Endothelial cell of umbilical vein (primary cell): Measurements from ENCODE around the gene BRI3. TPM values are rescaled to one million over a fixed set of nuclear protein-coding genes. Genes with fewer than 3 reads are reported as not detected.

ENCODE experiments used
- BruUV-seq: library from RNA; stranded (reverse); fragments of 400-500 nt; replicated peaks from 2 replicates; lab custom pipeline; 2021; lab: Mats Ljungman, UMichigan
- CTCF ChIA-PET: fragments of 300-600, 350-600 bp; sonication (Branson Sonifier 250); formaldehyde crosslinking; loops from one replicate; lab custom pipeline; 2021; ENCODE audit warnings: antibody characterized with exemption, inconsistent platforms; lab: Charles Lee
- POLR2A ChIA-PET: fragments of 300-600, 350-600 bp; sonication (Branson Sonifier 250); formaldehyde crosslinking; loops from one replicate; lab custom pipeline; 2021; ENCODE audit warnings: antibody characterized with exemption, inconsistent platforms; lab: Charles Lee
- DNase-seq: peaks from one replicate; pipeline ENCODE4 v3.0.0-alpha.2; 2011; ENCODE audit warnings: low read depth, low spot score
- FAIRE-seq: peaks from 2 replicates; lab custom pipeline; 2011; peaks lifted over from hg19 to GRCh38; lab: Jason Lieb, UNC
- H2AFZ ChIP-seq: 2 replicates; pipeline ENCODE4 v1.6.0; 2012; ENCODE audit warnings: low read depth, low read length, control low read depth, inconsistent platforms
- H3K27ac ChIP-seq: 2 replicates; pipeline ENCODE4 v1.5.1; 2011; ENCODE audit warnings: low read depth, mild to moderate bottlenecking, control low read depth, low read length, moderate library complexity; ENCODE audit not compliant: insufficient read depth
- H3K27me3 ChIP-seq, 2 experiments: 2 replicates each; pipeline versions ENCODE4 v1.6.0 to v1.6.1; 2011; ENCODE audit warnings: low read length in 2 of 2, mixed read lengths in 1 of 2; ENCODE audit not compliant: control insufficient read depth in 2 of 2, insufficient read depth in 2 of 2
- H3K36me3 ChIP-seq, 2 experiments: 2 replicates in 1 of 2; 3 replicates in 1 of 2; pipeline ENCODE4 v1.5.1; 2011; ENCODE audit warnings: low read length in 2 of 2, mild to moderate bottlenecking in 1 of 2, moderate library complexity in 1 of 2; ENCODE audit not compliant: control insufficient read depth in 2 of 2, insufficient read depth in 2 of 2; ENCODE audit errors: extremely low read depth in 1 of 2
- H3K4me1 ChIP-seq: 3 replicates; pipeline ENCODE4 v1.5.1; 2011; ENCODE audit warnings: mild to moderate bottlenecking, low read length; ENCODE audit not compliant: control insufficient read depth, insufficient read depth; ENCODE audit errors: extremely low read depth
- H3K4me2 ChIP-seq: 2 replicates; pipeline ENCODE4 v1.6.1; 2011; ENCODE audit warnings: low read length, control low read depth, mixed read lengths; ENCODE audit not compliant: insufficient read depth
- H3K4me3 ChIP-seq, 3 experiments: fragments of 200-600 bp in 1 of 3; sonication (generic), shearing (Covaris generic) in 1 of 3; replicated peaks in 1 of 3; 2 replicates each; pipeline ENCODE4 v1.5.1; 2011 to 2016; ENCODE audit warnings: control low read depth in 3 of 3, low read length in 3 of 3, mild to moderate bottlenecking in 2 of 3, inconsistent platforms in 1 of 3, low read depth in 1 of 3, moderate library complexity in 1 of 3; ENCODE audit not compliant: insufficient read depth in 1 of 3
- H3K79me2 ChIP-seq: 2 replicates; pipeline ENCODE4 v1.6.0; 2012; ENCODE audit warnings: low read length, inconsistent platforms; ENCODE audit not compliant: control insufficient read depth, insufficient read depth
- H3K9ac ChIP-seq: replicated peaks from 2 replicates; pipeline ENCODE3; 2011; ENCODE audit warnings: low read length, control low read depth; ENCODE audit not compliant: insufficient read depth; ENCODE audit errors: extremely low read depth
- H3K9me1 ChIP-seq: replicated peaks from 3 replicates; pipeline ENCODE4 v1.6.0; 2011; ENCODE audit warnings: mild to moderate bottlenecking, low read length; ENCODE audit not compliant: control insufficient read depth, insufficient read depth; ENCODE audit errors: extremely low read depth
- H3K9me3 ChIP-seq: replicated peaks from 2 replicates; pipeline ENCODE4 v1.5.1; 2012; ENCODE audit warnings: low read length, inconsistent platforms; ENCODE audit not compliant: control insufficient read depth, insufficient read depth
- H4K20me1 ChIP-seq: replicated peaks from 2 replicates; pipeline ENCODE3; 2011; ENCODE audit warnings: mild to moderate bottlenecking, low read length; ENCODE audit not compliant: control insufficient read depth, insufficient read depth; ENCODE audit errors: extremely low read depth
- CTCF ChIP-seq, 2 donors: IDR thresholded peaks; 1 replicate in 1 of 2; 2 replicates in 1 of 2; pipeline ENCODE4 v1.5.1; 2011; ENCODE audit warnings: low read length in 2 of 2, mild to moderate bottlenecking in 2 of 2, moderate library complexity in 2 of 2, control low read depth in 1 of 2, inconsistent platforms in 1 of 2, low read depth in 1 of 2; ENCODE audit not compliant: insufficient read depth in 1 of 2; ENCODE audit errors: extremely low read depth in 1 of 2
- EZH2 ChIP-seq: IDR thresholded peaks from 2 replicates; pipeline ENCODE4 v1.6.1; 2012; ENCODE audit warnings: borderline replicate concordance, low read depth, mild to moderate bottlenecking, moderate library complexity, low read length, inconsistent platforms; ENCODE audit not compliant: severe bottlenecking
- FOS ChIP-seq: IDR thresholded peaks from 2 replicates; pipeline ENCODE4 v1.6.1; 2011; ENCODE audit warnings: mild to moderate bottlenecking, low read length, moderate library complexity, borderline replicate concordance; ENCODE audit not compliant: insufficient read depth
- GATA2 ChIP-seq: IDR thresholded peaks from 2 replicates; pipeline ENCODE4 v1.7.0; 2011; ENCODE audit warnings: low read depth, mild to moderate bottlenecking, moderate library complexity, mixed read lengths, low read length; ENCODE audit not compliant: insufficient read length, insufficient read depth
- JUN ChIP-seq: IDR thresholded peaks from 2 replicates; pipeline ENCODE4 v1.6.1; 2011; ENCODE audit warnings: borderline replicate concordance, low read depth; ENCODE audit not compliant: insufficient read length, insufficient read depth
- MAX ChIP-seq: IDR thresholded peaks from 2 replicates; pipeline ENCODE4 v1.6.1; 2011; ENCODE audit not compliant: insufficient read depth, insufficient read length
- MYC ChIP-seq: IDR thresholded peaks from one replicate; pipeline ENCODE4 v1.6.1; 2011; ENCODE audit warnings: mild to moderate bottlenecking, low read depth, low read length
- POLR2A ChIP-seq: IDR thresholded peaks from 2 replicates; pipeline ENCODE4 v1.6.1; 2012; ENCODE audit warnings: low read depth, mild to moderate bottlenecking, control low read depth, low read length
- POLR2AphosphoS5 ChIP-seq: IDR thresholded peaks from 2 replicates; pipeline ENCODE4 v1.6.1; 2012; ENCODE audit warnings: low read depth, mild to moderate bottlenecking, control low read depth, low read length, moderate library complexity; ENCODE audit not compliant: insufficient read depth
- dilution Hi-C: fragments of 300-500 bp; cut with MboI; formaldehyde crosslinking; loops from one replicate; pipeline ENCODE4 v1.15.0; 2019; ENCODE audit warnings: low sequenced_read_pairs; ENCODE audit not compliant: extremely low pct_ligation_motif_present
- intact Hi-C: fragments of 100-400 bp; cut with micrococcal nuclease; formaldehyde crosslinking; loops from one replicate; pipeline ENCODE4 v1.10.0; 2022
- polyA plus RNA-seq, 4 experiments: library from polyadenylated mRNA; depleted of rRNA in 3 of 4; stranded (reverse) in 3 of 4; unstranded in 1 of 4; fragments of >200 nt; gene quantifications; 2 replicates each; pipeline versions ENCODE4 v1.2.1 to v1.2.3, GENCODE V29; 2011 to 2012; ENCODE audit warnings: missing spikeins in 1 of 4
- total RNA-seq: library from RNA; stranded (reverse); gene quantifications from 2 replicates; pipeline ENCODE4 v1.2.3, GENCODE V29; 2021

The BRI3 gene
- total and polyA plus RNA-seq, 2 donors (not counting 3 experiments of a cell fraction or from before 2014, with no cell fraction given), result 214 to 317 TPM

GRCh38 chr7:98242934-98243333, 38.6 kb upstream of the BRI3 start:
- Histone ChIP-seq H3K9ac (no peak overlapping the region), H3K9me1 (no peaks in the 10 kb centered on the region), H3K27ac (no peak overlapping the region), H3K79me2 (peaks cover 12% of the 10 kb centered on the region), H3K4me1 (peaks cover 13% of the 10 kb centered on the region), H3K4me2 (no peak overlapping the region), H3K4me3 (no peak overlapping the region), H3K27me3 (no peaks in the 10 kb centered on the region), H3K9me3 (no peaks in the 10 kb centered on the region), H4K20me1 (no peaks in the 10 kb centered on the region), H2AFZ (no peak overlapping the region), H3K36me3 (peaks cover 8 to 27% of the 10 kb centered on the region in 2 experiments)
- dilution Hi-C loops (no loop called here), intact Hi-C loops (no loop called here)
- FAIRE-seq (no peak), DNase-seq (no peak)
- no TSS peak for BruUV-seq
- ChIA-PET POLR2A (no interaction called here), CTCF (no interaction called here)
- TF ChIP-seq GATA2 (no peak), MYC (no peak), JUN (no peak), EZH2 (no peak), POLR2A (no peak), POLR2AphosphoS5 (no peak)

GRCh38 chr7:98244871-98245270, 36.6 kb upstream of the BRI3 start:
- Histone ChIP-seq H3K27ac (no peak overlapping the region), H3K4me1 (peaks cover 31% of the 10 kb centered on the region), H3K9me3 (no peaks in the 10 kb centered on the region), H3K79me2 (peaks cover 16% of the 10 kb centered on the region), H3K9ac (no peak overlapping the region), H4K20me1 (no peaks in the 10 kb centered on the region), H3K27me3 (no peaks in the 10 kb centered on the region), H3K36me3 (peaks cover 7 to 24% of the 10 kb centered on the region in 2 experiments), H2AFZ (no peak overlapping the region), H3K4me2 (no peak overlapping the region), H3K4me3 (no peak overlapping the region), H3K9me1 (no peaks in the 10 kb centered on the region)
- intact Hi-C loops, result loop anchor here (1.0 to 5.0 kb wide), 2 partner anchors 39 to 1082 kb away; partner anchors contain the start of gene ARPC1A
- BruUV-seq, result no TSS peak
- POLR2A ChIA-PET, result no interaction called here
- DNase-seq (no peak), FAIRE-seq (no peak)
- TF ChIP-seq POLR2AphosphoS5 (no peak), MAX (no peak), JUN (no peak), FOS (no peak), POLR2A (no peak), MYC (no peak), GATA2 (no peak), CTCF (IDR thresholded peaks at IDR 0.05; ENCODE audit: extremely low read depth in 1 of 2, insufficient read depth in 1 of 2, low read depth in 1 of 2, low read length in 2 of 2) (no peak), EZH2 (no peak)
- dilution Hi-C loops, result no loop called here
- CTCF ChIA-PET, result interaction anchor here (1.0 kb wide), 3 partner anchors 10 to 21 kb away, joined by 3 to 5 read pairs (median 4); no protein-coding TSS in a partner anchor
